HEK293 (cell line): ENCODE data around the gene PDE4B.

ENCODE experiments used
- CTCF ChIA-PET: fragments of 350-600 bp; formaldehyde crosslinking; extraction: SDS; loops from one replicate; lab custom pipeline; 2021; ENCODE audit warnings: antibody characterized with exemption; lab: Yijun Ruan, JAX
- POLR2A ChIA-PET: fragments of 300-600 bp; formaldehyde crosslinking; extraction: SDS; loops from one replicate; lab custom pipeline; 2020; ENCODE audit warnings: antibody characterized with exemption, inconsistent platforms; lab: Yijun Ruan, JAX
- H3K27ac ChIP-seq: fragments of 200-500 bp; sonication (Bioruptor generic); 2 replicates; pipeline ENCODE4 v1.5.1; 2014; ENCODE audit warnings: low read depth, low read length, control low read depth, inconsistent platforms; ENCODE audit errors: extremely low read depth
- H3K36me3 ChIP-seq, 2 experiments: fragments of 200-500 bp in 1 of 2; sonication (Bioruptor generic) in 1 of 2; 1 replicate in 1 of 2; 2 replicates in 1 of 2; pipeline ENCODE4 v1.5.1; 2014 to 2017; ENCODE audit warnings: inconsistent platforms in 2 of 2, low read length in 2 of 2; ENCODE audit not compliant: control insufficient read depth in 2 of 2, insufficient read depth in 1 of 2
- H3K4me1 ChIP-seq: fragments of 200-500 bp; sonication (Bioruptor generic); 2 replicates; pipeline ENCODE4 v1.5.1; 2014; ENCODE audit warnings: mild to moderate bottlenecking, low read length, inconsistent platforms; ENCODE audit not compliant: control insufficient read depth, insufficient read depth
- H3K4me3 ChIP-seq: 2 replicates; pipeline ENCODE4 v1.5.1; 2011; ENCODE audit warnings: low read depth, mild to moderate bottlenecking, control low read depth, low read length, moderate library complexity
- H3K9me3 ChIP-seq: fragments of 200-500 bp; sonication (Bioruptor generic); 2 replicates; pipeline ENCODE4 v1.5.1; 2014; ENCODE audit warnings: low read depth, low read length, inconsistent platforms; ENCODE audit not compliant: control insufficient read depth, insufficient read depth
- EGR2 ChIP-seq: fragments of 450-650 bp; formaldehyde crosslinking; IDR thresholded peaks from 2 replicates; pipeline ENCODE4 v1.5.1; 2016; ENCODE audit warnings: low read depth, missing biosample characterization, missing genetic modification characterization
- KLF7 ChIP-seq: fragments of 450-650 bp; formaldehyde crosslinking; IDR thresholded peaks from 2 replicates; pipeline ENCODE4 v1.5.1; 2016; ENCODE audit warnings: missing biosample characterization, missing genetic modification characterization, borderline replicate concordance
- YY2 ChIP-seq: fragments of 450-650 bp; formaldehyde crosslinking; IDR thresholded peaks from 2 replicates; pipeline ENCODE4 v1.5.1; 2016; ENCODE audit warnings: missing biosample characterization, missing genetic modification characterization
- ZBTB7A ChIP-seq: fragments of 450-650 bp; formaldehyde crosslinking; IDR thresholded peaks from 2 replicates; pipeline ENCODE4 v1.5.1; 2016; ENCODE audit warnings: low read depth, missing biosample characterization, missing genetic modification characterization
- ZEB2 ChIP-seq: fragments of 450-650 bp; formaldehyde crosslinking; IDR thresholded peaks from 2 replicates; pipeline ENCODE4 v1.5.1; 2016; ENCODE audit warnings: missing biosample characterization, missing genetic modification characterization
- ZNF121 ChIP-seq: fragments of 450-650 bp; formaldehyde crosslinking; IDR thresholded peaks from 2 replicates; pipeline ENCODE4 v1.5.1; 2016; ENCODE audit warnings: missing biosample characterization, missing genetic modification characterization
- ZNF211 ChIP-seq: fragments of 450-650 bp; formaldehyde crosslinking; IDR thresholded peaks from 2 replicates; pipeline ENCODE4 v1.5.1; 2016; ENCODE audit warnings: low read depth, missing biosample characterization, missing genetic modification characterization
- ZNF223 ChIP-seq: fragments of 450-650 bp; formaldehyde crosslinking; IDR thresholded peaks from 2 replicates; pipeline ENCODE4 v1.5.1; 2016; ENCODE audit warnings: missing biosample characterization, missing genetic modification characterization
- ZNF274 ChIP-seq, 2 experiments: fragments of 200-500 bp in 1 of 2; fragments of 450-650 bp in 1 of 2; sonication (Bioruptor generic) in 1 of 2; formaldehyde crosslinking in 1 of 2; IDR thresholded peaks; 2 replicates each; pipeline versions ENCODE4 v1.5.1 to v1.6.1; 2014 to 2016; ENCODE audit warnings: borderline replicate concordance in 1 of 2, inconsistent platforms in 1 of 2, low read length in 1 of 2, missing biosample characterization in 1 of 2, missing genetic modification characterization in 1 of 2
- ZNF510 ChIP-seq: fragments of 450-650 bp; formaldehyde crosslinking; IDR thresholded peaks from 2 replicates; pipeline ENCODE4 v1.5.1; 2018; ENCODE audit warnings: mild to moderate bottlenecking, missing genetic modification characterization, missing biosample characterization; ENCODE audit not compliant: insufficient replicate concordance
- ZNF521 ChIP-seq: fragments of 450-650 bp; formaldehyde crosslinking; IDR thresholded peaks from 2 replicates; pipeline ENCODE4 v1.5.1; 2017; ENCODE audit warnings: missing biosample characterization, mild to moderate bottlenecking, missing genetic modification characterization
- ZNF561 ChIP-seq: fragments of 450-650 bp; IDR thresholded peaks from 2 replicates; pipeline ENCODE4 v1.5.1; 2018; ENCODE audit warnings: missing biosample characterization, missing genetic modification characterization, borderline replicate concordance
- ZNF585B ChIP-seq: fragments of 450-650 bp; formaldehyde crosslinking; IDR thresholded peaks from 2 replicates; pipeline ENCODE4 v1.5.1; 2016; ENCODE audit warnings: missing biosample characterization, missing genetic modification characterization
- ZSCAN30 ChIP-seq: fragments of 450-650 bp; IDR thresholded peaks from 2 replicates; pipeline ENCODE4 v1.5.1; 2018; ENCODE audit warnings: missing biosample characterization, mild to moderate bottlenecking, missing genetic modification characterization, moderate library complexity
- ZXDB ChIP-seq: fragments of 450-650 bp; formaldehyde crosslinking; IDR thresholded peaks from 2 replicates; pipeline ENCODE4 v1.5.1; 2016; ENCODE audit warnings: missing biosample characterization, missing genetic modification characterization
- TF ChIP-seq, protein P1 (sequence below): fragments of 450-650 bp; formaldehyde crosslinking; IDR thresholded peaks from 2 replicates; pipeline ENCODE4 v1.5.1; 2016; ENCODE audit warnings: missing biosample characterization, missing genetic modification characterization, borderline replicate concordance
- TF ChIP-seq, protein P2 (sequence below): fragments of 450-650 bp; formaldehyde crosslinking; IDR thresholded peaks from 2 replicates; pipeline ENCODE4 v1.5.1; 2016; ENCODE audit warnings: missing biosample characterization, missing genetic modification characterization
- TF ChIP-seq, protein P3 (sequence below): fragments of 450-650 bp; formaldehyde crosslinking; IDR thresholded peaks from 2 replicates; pipeline ENCODE4 v1.5.1; 2017; ENCODE audit warnings: missing biosample characterization, missing genetic modification characterization
- TF ChIP-seq, protein P4 (sequence below): fragments of 450-650 bp; formaldehyde crosslinking; IDR thresholded peaks from 2 replicates; pipeline ENCODE4 v1.5.1; 2016; ENCODE audit warnings: missing biosample characterization, missing genetic modification characterization
- TF ChIP-seq, protein P5 (sequence below): fragments of 450-650 bp; formaldehyde crosslinking; IDR thresholded peaks from 2 replicates; pipeline ENCODE4 v1.5.1; 2016; ENCODE audit warnings: missing biosample characterization, missing genetic modification characterization, low read depth
- TF ChIP-seq, protein P6 (sequence below): fragments of 450-650 bp; formaldehyde crosslinking; IDR thresholded peaks from 2 replicates; pipeline ENCODE4 v1.5.1; 2016; ENCODE audit warnings: missing biosample characterization, missing genetic modification characterization
- TF ChIP-seq, protein P7 (sequence below): fragments of 450-650 bp; formaldehyde crosslinking; IDR thresholded peaks from 2 replicates; pipeline ENCODE4 v1.5.1; 2017; ENCODE audit warnings: missing biosample characterization, missing genetic modification characterization

PDE4B gene

DNA sequence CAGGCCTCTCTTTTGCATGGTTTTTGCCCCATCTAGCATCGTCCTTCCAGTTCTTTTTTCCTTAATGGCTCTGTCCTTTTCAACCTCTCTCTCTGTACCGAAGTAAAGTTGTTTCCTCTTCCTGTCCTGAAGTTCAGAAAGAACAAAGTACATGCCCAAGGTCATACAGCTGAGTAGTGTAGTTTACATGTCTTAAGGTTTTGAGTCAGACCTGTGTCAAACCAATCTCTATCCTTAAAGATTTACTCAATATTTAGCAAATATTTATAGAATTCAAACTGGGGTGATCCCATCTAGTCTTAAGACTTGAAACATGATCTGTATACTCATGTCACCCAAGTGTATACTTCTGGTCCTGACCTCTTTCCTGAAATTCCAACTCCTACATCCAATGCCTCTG is 622.6 kb downstream of the PDE4B start (continued):
- TF ChIP-seq ZBTB7A (tag by site-specific recombination) = no peak
- TF ChIP-seq, protein P1, sequence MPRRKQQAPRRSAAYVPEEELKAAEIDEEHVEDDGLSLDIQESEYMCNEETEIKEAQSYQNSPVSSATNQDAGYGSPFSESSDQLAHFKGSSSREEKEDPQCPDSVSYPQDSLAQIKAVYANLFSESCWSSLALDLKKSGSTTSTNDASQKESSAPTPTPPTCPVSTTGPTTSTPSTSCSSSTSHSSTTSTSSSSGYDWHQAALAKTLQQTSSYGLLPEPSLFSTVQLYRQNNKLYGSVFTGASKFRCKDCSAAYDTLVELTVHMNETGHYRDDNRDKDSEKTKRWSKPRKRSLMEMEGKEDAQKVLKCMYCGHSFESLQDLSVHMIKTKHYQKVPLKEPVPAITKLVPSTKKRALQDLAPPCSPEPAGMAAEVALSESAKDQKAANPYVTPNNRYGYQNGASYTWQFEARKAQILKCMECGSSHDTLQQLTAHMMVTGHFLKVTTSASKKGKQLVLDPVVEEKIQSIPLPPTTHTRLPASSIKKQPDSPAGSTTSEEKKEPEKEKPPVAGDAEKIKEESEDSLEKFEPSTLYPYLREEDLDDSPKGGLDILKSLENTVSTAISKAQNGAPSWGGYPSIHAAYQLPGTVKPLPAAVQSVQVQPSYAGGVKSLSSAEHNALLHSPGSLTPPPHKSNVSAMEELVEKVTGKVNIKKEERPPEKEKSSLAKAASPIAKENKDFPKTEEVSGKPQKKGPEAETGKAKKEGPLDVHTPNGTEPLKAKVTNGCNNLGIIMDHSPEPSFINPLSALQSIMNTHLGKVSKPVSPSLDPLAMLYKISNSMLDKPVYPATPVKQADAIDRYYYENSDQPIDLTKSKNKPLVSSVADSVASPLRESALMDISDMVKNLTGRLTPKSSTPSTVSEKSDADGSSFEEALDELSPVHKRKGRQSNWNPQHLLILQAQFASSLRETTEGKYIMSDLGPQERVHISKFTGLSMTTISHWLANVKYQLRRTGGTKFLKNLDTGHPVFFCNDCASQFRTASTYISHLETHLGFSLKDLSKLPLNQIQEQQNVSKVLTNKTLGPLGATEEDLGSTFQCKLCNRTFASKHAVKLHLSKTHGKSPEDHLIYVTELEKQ (tag by site-specific recombination) = no peak
- TF ChIP-seq YY2 (tag by site-specific recombination) = no peak
- no peak for TF ChIP-seq ZNF274 (IDR thresholded peaks at IDR 0.05; ENCODE audit: low read length)
- TF ChIP-seq ZNF274 (tag by site-specific recombination; IDR thresholded peaks at IDR 0.05; ENCODE audit: borderline replicate concordance) = no peak
- no peak for TF ChIP-seq ZNF585B (tag by site-specific recombination)
- TF ChIP-seq ZNF223 (tag by site-specific recombination) = no peak
- no peak for TF ChIP-seq ZSCAN30
- TF ChIP-seq ZEB2 = no peak

DNA sequence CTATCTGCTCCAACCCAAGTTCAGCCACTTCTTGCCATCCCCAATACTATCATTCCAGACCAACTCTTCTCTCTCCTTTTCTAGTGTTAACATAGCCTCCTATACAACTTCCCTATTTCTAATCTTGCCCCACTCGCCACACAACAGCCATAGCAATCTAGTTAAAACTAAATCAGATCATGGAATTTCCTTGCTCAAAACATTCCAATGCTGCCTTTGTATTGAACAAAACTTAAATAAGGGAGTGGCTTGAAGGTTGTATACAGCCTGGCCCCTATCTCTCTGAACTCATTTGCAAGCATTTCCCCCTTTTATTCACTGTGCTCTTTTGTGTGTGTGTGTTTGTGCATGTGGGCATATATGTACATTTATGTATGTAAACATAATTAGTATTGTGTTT is 623.2 kb downstream of the PDE4B start:
- POLR2A ChIA-PET = no interaction called here
- no peak overlapping the region for H3K4me3 ChIP-seq
- no peaks in the 10 kb centered on the region for H3K4me1 ChIP-seq
- H3K27ac ChIP-seq = no peak overlapping the region
- H3K9me3 ChIP-seq = no peaks in the 10 kb centered on the region
- CTCF ChIA-PET = interaction anchor here (0.7 kb wide), 1 partner anchor 20 kb away, joined by 7 read pairs; no protein-coding TSS in a partner anchor
- no peaks in the 10 kb centered on the region for H3K36me3 ChIP-seq
- TF ChIP-seq, protein P2, sequence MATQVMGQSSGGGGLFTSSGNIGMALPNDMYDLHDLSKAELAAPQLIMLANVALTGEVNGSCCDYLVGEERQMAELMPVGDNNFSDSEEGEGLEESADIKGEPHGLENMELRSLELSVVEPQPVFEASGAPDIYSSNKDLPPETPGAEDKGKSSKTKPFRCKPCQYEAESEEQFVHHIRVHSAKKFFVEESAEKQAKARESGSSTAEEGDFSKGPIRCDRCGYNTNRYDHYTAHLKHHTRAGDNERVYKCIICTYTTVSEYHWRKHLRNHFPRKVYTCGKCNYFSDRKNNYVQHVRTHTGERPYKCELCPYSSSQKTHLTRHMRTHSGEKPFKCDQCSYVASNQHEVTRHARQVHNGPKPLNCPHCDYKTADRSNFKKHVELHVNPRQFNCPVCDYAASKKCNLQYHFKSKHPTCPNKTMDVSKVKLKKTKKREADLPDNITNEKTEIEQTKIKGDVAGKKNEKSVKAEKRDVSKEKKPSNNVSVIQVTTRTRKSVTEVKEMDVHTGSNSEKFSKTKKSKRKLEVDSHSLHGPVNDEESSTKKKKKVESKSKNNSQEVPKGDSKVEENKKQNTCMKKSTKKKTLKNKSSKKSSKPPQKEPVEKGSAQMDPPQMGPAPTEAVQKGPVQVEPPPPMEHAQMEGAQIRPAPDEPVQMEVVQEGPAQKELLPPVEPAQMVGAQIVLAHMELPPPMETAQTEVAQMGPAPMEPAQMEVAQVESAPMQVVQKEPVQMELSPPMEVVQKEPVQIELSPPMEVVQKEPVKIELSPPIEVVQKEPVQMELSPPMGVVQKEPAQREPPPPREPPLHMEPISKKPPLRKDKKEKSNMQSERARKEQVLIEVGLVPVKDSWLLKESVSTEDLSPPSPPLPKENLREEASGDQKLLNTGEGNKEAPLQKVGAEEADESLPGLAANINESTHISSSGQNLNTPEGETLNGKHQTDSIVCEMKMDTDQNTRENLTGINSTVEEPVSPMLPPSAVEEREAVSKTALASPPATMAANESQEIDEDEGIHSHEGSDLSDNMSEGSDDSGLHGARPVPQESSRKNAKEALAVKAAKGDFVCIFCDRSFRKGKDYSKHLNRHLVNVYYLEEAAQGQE (tag by site-specific recombination) = no peak
- no peak for TF ChIP-seq ZNF510
- no peak for TF ChIP-seq ZNF121 (tag by site-specific recombination)
- TF ChIP-seq, protein P3, sequence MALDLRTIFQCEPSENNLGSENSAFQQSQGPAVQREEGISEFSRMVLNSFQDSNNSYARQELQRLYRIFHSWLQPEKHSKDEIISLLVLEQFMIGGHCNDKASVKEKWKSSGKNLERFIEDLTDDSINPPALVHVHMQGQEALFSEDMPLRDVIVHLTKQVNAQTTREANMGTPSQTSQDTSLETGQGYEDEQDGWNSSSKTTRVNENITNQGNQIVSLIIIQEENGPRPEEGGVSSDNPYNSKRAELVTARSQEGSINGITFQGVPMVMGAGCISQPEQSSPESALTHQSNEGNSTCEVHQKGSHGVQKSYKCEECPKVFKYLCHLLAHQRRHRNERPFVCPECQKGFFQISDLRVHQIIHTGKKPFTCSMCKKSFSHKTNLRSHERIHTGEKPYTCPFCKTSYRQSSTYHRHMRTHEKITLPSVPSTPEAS = no peak
- no peak for TF ChIP-seq ZNF211 (tag by site-specific recombination)
- TF ChIP-seq, protein P4, sequence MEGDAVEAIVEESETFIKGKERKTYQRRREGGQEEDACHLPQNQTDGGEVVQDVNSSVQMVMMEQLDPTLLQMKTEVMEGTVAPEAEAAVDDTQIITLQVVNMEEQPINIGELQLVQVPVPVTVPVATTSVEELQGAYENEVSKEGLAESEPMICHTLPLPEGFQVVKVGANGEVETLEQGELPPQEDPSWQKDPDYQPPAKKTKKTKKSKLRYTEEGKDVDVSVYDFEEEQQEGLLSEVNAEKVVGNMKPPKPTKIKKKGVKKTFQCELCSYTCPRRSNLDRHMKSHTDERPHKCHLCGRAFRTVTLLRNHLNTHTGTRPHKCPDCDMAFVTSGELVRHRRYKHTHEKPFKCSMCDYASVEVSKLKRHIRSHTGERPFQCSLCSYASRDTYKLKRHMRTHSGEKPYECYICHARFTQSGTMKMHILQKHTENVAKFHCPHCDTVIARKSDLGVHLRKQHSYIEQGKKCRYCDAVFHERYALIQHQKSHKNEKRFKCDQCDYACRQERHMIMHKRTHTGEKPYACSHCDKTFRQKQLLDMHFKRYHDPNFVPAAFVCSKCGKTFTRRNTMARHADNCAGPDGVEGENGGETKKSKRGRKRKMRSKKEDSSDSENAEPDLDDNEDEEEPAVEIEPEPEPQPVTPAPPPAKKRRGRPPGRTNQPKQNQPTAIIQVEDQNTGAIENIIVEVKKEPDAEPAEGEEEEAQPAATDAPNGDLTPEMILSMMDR (tag by site-specific recombination) = no peak
- TF ChIP-seq ZXDB (tag by site-specific recombination) = no peak
- TF ChIP-seq EGR2 = no peak
- TF ChIP-seq, protein P5, sequence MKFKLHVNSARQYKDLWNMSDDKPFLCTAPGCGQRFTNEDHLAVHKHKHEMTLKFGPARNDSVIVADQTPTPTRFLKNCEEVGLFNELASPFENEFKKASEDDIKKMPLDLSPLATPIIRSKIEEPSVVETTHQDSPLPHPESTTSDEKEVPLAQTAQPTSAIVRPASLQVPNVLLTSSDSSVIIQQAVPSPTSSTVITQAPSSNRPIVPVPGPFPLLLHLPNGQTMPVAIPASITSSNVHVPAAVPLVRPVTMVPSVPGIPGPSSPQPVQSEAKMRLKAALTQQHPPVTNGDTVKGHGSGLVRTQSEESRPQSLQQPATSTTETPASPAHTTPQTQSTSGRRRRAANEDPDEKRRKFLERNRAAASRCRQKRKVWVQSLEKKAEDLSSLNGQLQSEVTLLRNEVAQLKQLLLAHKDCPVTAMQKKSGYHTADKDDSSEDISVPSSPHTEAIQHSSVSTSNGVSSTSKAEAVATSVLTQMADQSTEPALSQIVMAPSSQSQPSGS (tag by site-specific recombination) = no peak
- no peak for TF ChIP-seq ZNF521
- no peak for TF ChIP-seq KLF7 (tag by site-specific recombination)
- TF ChIP-seq, protein P6, sequence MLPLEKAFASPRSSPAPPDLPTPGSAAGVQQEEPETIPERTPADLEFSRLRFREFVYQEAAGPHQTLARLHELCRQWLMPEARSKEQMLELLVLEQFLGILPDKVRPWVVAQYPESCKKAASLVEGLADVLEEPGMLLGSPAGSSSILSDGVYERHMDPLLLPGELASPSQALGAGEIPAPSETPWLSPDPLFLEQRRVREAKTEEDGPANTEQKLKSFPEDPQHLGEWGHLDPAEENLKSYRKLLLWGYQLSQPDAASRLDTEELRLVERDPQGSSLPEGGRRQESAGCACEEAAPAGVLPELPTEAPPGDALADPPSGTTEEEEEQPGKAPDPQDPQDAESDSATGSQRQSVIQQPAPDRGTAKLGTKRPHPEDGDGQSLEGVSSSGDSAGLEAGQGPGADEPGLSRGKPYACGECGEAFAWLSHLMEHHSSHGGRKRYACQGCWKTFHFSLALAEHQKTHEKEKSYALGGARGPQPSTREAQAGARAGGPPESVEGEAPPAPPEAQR = no peak
- no peak for TF ChIP-seq ZNF561 (tag by site-specific recombination)
- TF ChIP-seq, protein P7, sequence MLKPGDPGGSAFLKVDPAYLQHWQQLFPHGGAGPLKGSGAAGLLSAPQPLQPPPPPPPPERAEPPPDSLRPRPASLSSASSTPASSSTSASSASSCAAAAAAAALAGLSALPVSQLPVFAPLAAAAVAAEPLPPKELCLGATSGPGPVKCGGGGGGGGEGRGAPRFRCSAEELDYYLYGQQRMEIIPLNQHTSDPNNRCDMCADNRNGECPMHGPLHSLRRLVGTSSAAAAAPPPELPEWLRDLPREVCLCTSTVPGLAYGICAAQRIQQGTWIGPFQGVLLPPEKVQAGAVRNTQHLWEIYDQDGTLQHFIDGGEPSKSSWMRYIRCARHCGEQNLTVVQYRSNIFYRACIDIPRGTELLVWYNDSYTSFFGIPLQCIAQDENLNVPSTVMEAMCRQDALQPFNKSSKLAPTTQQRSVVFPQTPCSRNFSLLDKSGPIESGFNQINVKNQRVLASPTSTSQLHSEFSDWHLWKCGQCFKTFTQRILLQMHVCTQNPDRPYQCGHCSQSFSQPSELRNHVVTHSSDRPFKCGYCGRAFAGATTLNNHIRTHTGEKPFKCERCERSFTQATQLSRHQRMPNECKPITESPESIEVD (tag by site-specific recombination) = no peak
